ENCODE data around the gene TMEM86B.

Gene TMEM86B, protein sequence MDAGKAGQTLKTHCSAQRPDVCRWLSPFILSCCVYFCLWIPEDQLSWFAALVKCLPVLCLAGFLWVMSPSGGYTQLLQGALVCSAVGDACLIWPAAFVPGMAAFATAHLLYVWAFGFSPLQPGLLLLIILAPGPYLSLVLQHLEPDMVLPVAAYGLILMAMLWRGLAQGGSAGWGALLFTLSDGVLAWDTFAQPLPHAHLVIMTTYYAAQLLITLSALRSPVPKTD

DNA sequence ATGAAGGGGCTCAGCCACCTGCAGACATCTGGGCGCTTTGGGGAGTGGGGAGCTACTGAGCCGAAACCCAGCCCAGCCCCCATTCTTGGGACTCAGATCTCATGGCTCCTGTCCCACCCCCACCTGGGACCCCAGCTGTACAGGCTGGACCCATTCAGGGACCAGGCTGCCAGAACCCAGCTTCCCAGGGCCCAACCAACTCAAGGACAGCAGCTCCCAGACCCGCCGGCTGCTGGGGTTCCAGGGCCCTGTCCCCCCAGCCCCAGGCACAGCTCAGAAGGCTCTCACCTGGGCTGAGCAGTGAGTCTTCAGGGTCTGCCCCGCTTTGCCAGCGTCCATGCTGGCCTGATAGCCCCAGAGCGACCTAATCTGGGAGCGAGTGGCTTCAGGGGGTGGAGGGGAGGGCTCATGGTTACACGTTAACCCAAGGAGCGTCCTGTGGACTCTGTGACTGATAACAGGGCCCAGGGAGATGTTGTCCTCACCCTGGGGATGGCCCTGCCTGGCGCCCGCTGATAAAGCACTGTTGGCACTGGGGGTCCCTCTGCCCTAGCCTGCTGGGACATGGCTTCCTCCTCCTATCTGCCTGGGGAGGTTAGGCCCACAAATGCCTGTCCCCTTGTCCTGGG lies at the start of gene TMEM86B:
TMEM86B (minus strand) TSS at position 361 of the 629 bp plus-strand sequence; CDS start at position 339, 22 bp downstream.
- H3K27me3 Mint-ChIP-seq: no peaks in the 10 kb centered on the region
- H3K4me3 Mint-ChIP-seq: no peak within 1 kb of the TSS
- no peak within 1 kb of the TSS for H3K27ac Mint-ChIP-seq
- intact Hi-C loops (cut with micrococcal nuclease): no loop called here
- H3K9me3 Mint-ChIP-seq: no peaks in the 10 kb centered on the region
- peaks cover 14% of the 10 kb centered on the region for H3K4me1 Mint-ChIP-seq (ENCODE audit: low read depth)
- H3K36me3 Mint-ChIP-seq (ENCODE audit: low read depth): peaks cover 99% of the 10 kb centered on the region

- Mint-ChIP-seq H3K9me3 (no peaks in the 10 kb centered on the region), H3K27me3 (no peaks in the 10 kb centered on the region), H3K27ac (peak overlapping the region; percentile 10), H3K36me3 (ENCODE audit: low read depth) (peaks cover 49% of the 10 kb centered on the region), H3K4me1 (ENCODE audit: low read depth) (peaks cover 34% of the 10 kb centered on the region), H3K4me3 (no peak overlapping the region)
- intact Hi-C loops (cut with micrococcal nuclease): no loop called here
Measured at GRCh38 chr19:55277494-55277893, 48.9 kb upstream of the TMEM86B start.

GRCh38 chr19:55276720-55277430 lies 48.3 kb upstream of the TMEM86B start:
- peaks cover 34% of the 10 kb centered on the region for H3K4me1 Mint-ChIP-seq (ENCODE audit: low read depth)
- H3K4me3 Mint-ChIP-seq: no peak overlapping the region
- intact Hi-C loops (cut with micrococcal nuclease): no loop called here
- H3K9me3 Mint-ChIP-seq: no peaks in the 10 kb centered on the region
- H3K27ac Mint-ChIP-seq: peak overlapping the region; percentile 10
- peaks cover 55% of the 10 kb centered on the region for H3K36me3 Mint-ChIP-seq (ENCODE audit: low read depth)
- no peaks in the 10 kb centered on the region for H3K27me3 Mint-ChIP-seq

DNA sequence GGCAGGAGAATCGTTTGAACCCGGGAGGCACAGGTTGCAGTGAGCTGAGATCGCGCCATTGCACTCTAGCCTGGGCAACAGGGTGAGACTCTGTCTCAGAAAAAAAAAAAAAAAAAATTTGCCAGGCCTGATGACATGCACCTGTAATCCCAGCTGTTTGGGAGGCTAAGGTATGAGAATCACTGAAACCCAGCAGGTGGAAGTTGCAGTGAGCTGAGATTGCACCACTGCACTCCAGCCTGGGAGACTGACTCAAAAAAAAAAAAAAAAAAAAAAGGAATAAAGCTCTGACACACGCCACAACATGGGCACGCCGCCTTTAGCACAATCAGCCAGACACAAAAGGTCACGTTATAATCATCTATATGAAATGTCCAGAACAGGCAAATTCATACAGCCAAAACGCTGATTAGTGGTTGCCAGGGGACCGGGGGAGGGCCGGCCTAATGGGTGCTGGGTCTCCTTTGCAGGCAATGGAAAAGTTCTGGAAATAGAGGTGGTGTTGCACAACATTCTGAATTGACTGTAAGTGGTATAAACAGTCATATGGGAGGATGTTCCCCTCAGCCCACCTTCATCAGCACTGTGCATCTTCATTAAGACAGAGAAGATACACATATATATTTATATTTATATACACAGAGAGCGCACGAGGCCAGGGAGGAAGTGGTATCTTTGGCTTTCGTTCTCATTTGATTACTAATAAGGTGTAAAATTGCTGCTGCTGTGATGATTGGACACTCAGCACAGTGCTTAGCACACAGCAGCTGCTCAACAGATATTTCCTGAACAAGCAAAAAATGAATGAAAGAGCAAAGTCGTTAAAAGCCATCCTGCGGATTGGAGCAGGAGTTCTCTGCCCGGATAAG lies 47.5 kb upstream of the TMEM86B start:
- intact Hi-C loops (cut with micrococcal nuclease): no loop called here
- Mint-ChIP-seq H3K27me3 (no peaks in the 10 kb centered on the region), H3K4me3 (no peak overlapping the region), H3K27ac (peak overlapping the region; percentile 10), H3K36me3 (ENCODE audit: low read depth) (peaks cover 63% of the 10 kb centered on the region), H3K4me1 (ENCODE audit: low read depth) (peaks cover 32% of the 10 kb centered on the region), H3K9me3 (no peaks in the 10 kb centered on the region)

- Mint-ChIP-seq H3K9me3 (no peaks in the 10 kb centered on the region), H3K27me3 (no peaks in the 10 kb centered on the region), H3K4me3 (no peak overlapping the region), H3K27ac (no peak overlapping the region), H3K36me3 (ENCODE audit: low read depth) (peaks cover 76% of the 10 kb centered on the region), H3K4me1 (ENCODE audit: low read depth) (peaks cover 14% of the 10 kb centered on the region)
- intact Hi-C loops (cut with micrococcal nuclease): no loop called here
Measured at GRCh38 chr19:55273978-55274707, 45.6 kb upstream of the TMEM86B start.

DNA sequence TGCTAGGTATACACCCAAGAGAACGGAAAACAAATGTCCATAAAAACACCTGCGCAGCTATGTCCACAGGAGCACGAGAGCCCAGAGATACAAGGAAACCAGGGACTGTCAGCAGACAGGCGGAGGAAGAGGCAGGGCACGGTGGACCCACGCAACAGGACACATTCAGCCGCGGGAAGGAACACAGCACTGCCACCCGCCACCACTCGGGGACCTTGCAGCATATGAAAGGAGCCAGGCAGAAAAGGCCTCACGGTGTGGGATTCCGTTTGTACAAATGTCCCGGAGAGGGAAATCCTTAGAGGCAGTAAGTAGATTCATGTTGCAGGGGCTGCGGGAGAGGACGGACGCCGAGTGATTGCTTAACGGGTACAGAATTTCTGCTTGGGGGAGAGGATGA lies 43.6 kb upstream of the TMEM86B start:
- Mint-ChIP-seq H3K36me3 (ENCODE audit: low read depth) (peaks cover 78% of the 10 kb centered on the region), H3K27me3 (no peaks in the 10 kb centered on the region), H3K4me3 (no peak overlapping the region), H3K4me1 (ENCODE audit: low read depth) (peaks cover 8% of the 10 kb centered on the region), H3K27ac (no peak overlapping the region), H3K9me3 (no peaks in the 10 kb centered on the region)
- intact Hi-C loops (cut with micrococcal nuclease): no loop called here

GRCh38 chr19:55270172-55270942 lies 41.8 kb upstream of the TMEM86B start:
- intact Hi-C loops (cut with micrococcal nuclease): no loop called here
- H3K27me3 Mint-ChIP-seq: no peaks in the 10 kb centered on the region
- peaks cover 79% of the 10 kb centered on the region for H3K36me3 Mint-ChIP-seq (ENCODE audit: low read depth)
- H3K9me3 Mint-ChIP-seq: peaks cover 10% of the 10 kb centered on the region
- no peaks in the 10 kb centered on the region for H3K4me1 Mint-ChIP-seq (ENCODE audit: low read depth)
- no peak overlapping the region for H3K4me3 Mint-ChIP-seq
- no peak overlapping the region for H3K27ac Mint-ChIP-seq

DNA sequence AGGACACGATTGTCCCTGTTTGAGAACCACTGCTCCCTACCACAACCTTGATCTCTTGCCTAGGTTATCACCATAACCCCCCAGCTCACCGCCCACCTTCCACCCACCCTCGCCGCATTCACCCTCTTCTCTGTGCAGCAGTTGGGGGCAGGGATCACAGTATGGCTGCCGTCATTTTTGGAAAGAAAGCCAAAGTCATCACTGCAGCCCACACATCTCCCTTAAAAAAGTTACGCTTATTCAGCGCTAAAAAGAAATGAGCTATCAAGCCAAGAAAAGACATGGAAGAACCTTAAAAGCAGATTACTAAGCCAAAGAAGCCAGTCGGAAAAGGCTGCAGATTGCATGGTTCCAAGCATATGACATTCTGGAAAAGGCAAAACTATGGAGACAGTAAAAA lies 40.7 kb upstream of the TMEM86B start:
- H3K9me3 Mint-ChIP-seq: peaks cover 10% of the 10 kb centered on the region
- no peak overlapping the region for H3K27ac Mint-ChIP-seq
- no peaks in the 10 kb centered on the region for H3K27me3 Mint-ChIP-seq
- no peak overlapping the region for H3K4me3 Mint-ChIP-seq
- H3K4me1 Mint-ChIP-seq (ENCODE audit: low read depth): no peaks in the 10 kb centered on the region
- intact Hi-C loops (cut with micrococcal nuclease): no loop called here
- peaks cover 78% of the 10 kb centered on the region for H3K36me3 Mint-ChIP-seq (ENCODE audit: low read depth)

DNA sequence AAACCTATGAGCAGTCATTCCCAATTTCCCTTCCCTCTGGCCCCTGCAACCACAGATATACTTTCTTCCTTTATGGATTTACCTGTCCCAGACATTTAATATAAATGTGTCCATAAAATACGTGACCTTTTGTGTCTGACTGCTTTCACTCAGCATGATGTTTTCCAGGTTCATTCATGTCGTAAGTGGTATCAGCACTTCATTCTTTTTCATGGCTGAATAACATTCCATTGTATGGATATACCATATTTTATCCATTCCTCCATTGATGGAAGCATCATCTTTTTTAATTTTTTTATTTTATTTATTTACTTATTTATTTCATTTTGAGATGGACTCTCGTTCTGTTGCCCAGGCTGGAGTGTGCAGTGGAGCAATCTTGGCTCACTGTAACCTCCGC lies 38.3 kb upstream of the TMEM86B start:
- Mint-ChIP-seq H3K27ac (no peak overlapping the region), H3K4me1 (ENCODE audit: low read depth) (no peaks in the 10 kb centered on the region), H3K36me3 (ENCODE audit: low read depth) (peaks cover 64% of the 10 kb centered on the region), H3K9me3 (peaks cover 15% of the 10 kb centered on the region), H3K4me3 (no peak overlapping the region), H3K27me3 (no peaks in the 10 kb centered on the region)
- intact Hi-C loops (cut with micrococcal nuclease): no loop called here

DNA sequence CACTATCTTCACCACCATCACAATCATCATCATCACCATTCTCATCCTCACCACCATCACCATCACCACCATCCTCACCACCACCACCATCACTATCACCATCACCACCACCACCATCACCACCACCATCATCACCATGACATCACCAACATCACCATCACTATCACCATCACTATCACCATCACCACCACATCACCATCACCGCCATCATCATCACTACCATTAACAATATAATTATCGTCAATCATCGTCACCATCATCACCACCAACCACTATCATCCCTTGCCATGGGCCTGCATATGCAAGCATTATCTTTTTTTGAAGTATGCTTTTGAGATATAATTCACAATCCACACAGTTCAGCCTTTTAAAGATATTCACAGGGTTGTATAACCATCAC lies 37.8 kb upstream of the TMEM86B start:
- Mint-ChIP-seq H3K4me3 (no peak overlapping the region), H3K27ac (no peak overlapping the region), H3K9me3 (peaks cover 17% of the 10 kb centered on the region), H3K36me3 (ENCODE audit: low read depth) (peaks cover 61% of the 10 kb centered on the region), H3K4me1 (ENCODE audit: low read depth) (no peaks in the 10 kb centered on the region), H3K27me3 (no peaks in the 10 kb centered on the region)
- intact Hi-C loops (cut with micrococcal nuclease): no loop called here

DNA sequence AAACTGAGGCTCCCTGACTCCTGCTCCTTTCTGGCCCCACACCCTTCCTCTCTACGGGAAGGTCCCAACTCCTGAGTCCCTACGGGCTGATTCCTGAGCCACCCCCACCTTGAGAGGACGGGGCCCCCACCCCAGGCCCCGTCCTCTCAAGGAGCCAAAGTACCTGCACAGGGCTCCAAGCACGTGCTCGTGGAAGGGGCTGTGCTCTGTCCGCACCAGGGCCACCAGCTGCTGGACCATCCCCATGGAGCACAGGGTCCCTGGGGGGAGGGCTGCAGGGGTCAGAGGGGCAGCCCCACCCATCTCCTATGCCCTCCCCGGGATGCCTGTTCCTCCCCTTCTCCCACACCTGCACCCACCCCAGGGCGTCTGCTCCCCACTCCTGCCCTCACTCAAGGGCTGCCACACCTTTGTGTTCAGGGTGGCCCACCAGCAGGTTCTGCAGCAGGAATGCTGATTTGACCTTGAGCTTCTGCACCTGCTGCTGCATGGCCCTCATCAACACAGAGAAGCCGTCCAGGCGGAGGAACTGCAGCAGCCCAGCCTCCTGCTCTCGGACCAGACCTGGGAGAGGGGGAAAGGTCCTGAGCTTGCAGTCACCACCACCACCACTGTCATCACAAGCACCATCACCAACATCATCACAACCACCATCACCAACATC lies 37.3 kb upstream of the TMEM86B start:
- Mint-ChIP-seq H3K27ac (no peak overlapping the region), H3K36me3 (ENCODE audit: low read depth) (peaks cover 56% of the 10 kb centered on the region), H3K4me3 (no peak overlapping the region), H3K4me1 (ENCODE audit: low read depth) (no peaks in the 10 kb centered on the region), H3K9me3 (peaks cover 17% of the 10 kb centered on the region), H3K27me3 (no peaks in the 10 kb centered on the region)
- intact Hi-C loops (cut with micrococcal nuclease): no loop called here

- intact Hi-C loops (cut with micrococcal nuclease): no loop called here
- no peak overlapping the region for H3K27ac Mint-ChIP-seq
- H3K36me3 Mint-ChIP-seq (ENCODE audit: low read depth): peaks cover 49% of the 10 kb centered on the region
- peaks cover 17% of the 10 kb centered on the region for H3K9me3 Mint-ChIP-seq
- no peak overlapping the region for H3K4me3 Mint-ChIP-seq
- H3K27me3 Mint-ChIP-seq: no peaks in the 10 kb centered on the region
- no peaks in the 10 kb centered on the region for H3K4me1 Mint-ChIP-seq (ENCODE audit: low read depth)
Measured at GRCh38 chr19:55265173-55265572, 36.6 kb upstream of the TMEM86B start.

All from dendritic cell treated with granulocyte-macrophage colony-stimulating factor and Interleukin-4, amounts not matched to agents 40 ng/mL and 50 ng/mL, for 4 days (primary cell).